Measurements from ENCODE around the gene SIGLEC5.

DNA sequence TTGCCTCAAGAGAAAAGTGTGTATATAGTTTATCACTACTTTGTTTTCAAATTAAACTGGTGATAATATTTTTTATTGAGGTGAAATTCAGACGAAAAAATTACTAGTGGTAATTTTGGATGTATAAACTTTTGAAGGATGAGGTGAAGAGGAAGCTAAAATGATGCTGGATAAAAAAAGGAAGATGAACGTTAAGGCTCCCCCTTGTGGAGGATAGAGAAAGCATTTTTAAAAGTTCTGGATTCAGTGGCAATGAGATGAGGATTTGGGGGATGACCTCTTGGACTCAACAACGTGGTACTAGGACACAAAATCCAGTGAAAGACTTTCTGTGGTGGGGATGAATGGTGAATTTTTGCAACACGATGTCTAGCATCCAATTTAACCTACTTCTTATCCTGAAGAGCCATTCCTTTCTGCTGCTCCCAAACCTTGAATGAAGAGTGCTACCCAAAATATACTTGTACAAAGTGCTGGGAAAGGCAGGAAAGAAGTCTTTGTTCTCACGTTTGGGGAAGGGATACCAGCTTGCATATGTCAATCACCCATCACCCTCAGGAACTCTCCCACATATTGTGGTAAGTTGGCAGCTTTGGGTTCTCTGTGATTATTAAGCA is 7.3 kb upstream of the SIGLEC5 start:
- TF ChIP-seq, protein P1, sequence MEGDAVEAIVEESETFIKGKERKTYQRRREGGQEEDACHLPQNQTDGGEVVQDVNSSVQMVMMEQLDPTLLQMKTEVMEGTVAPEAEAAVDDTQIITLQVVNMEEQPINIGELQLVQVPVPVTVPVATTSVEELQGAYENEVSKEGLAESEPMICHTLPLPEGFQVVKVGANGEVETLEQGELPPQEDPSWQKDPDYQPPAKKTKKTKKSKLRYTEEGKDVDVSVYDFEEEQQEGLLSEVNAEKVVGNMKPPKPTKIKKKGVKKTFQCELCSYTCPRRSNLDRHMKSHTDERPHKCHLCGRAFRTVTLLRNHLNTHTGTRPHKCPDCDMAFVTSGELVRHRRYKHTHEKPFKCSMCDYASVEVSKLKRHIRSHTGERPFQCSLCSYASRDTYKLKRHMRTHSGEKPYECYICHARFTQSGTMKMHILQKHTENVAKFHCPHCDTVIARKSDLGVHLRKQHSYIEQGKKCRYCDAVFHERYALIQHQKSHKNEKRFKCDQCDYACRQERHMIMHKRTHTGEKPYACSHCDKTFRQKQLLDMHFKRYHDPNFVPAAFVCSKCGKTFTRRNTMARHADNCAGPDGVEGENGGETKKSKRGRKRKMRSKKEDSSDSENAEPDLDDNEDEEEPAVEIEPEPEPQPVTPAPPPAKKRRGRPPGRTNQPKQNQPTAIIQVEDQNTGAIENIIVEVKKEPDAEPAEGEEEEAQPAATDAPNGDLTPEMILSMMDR (IDR thresholded peaks at IDR 0.05) = peak in 1 of 4 experiments; percentile 6
- no peak for TF ChIP-seq POLR2A (IDR thresholded peaks at IDR 0.05)

Measured in gastroesophageal sphincter (tissue), 3 donors.